Ascending aorta (tissue), 2 donors: ENCODE results near the gene AKT1S1. TPM values are rescaled to one million over a fixed set of nuclear protein-coding genes. Genes with fewer than 3 reads are reported as not detected.
A peak's percentile ranks its signal among the peaks of the same experiment; 100 is the strongest.

Experiments used
- DNase-seq, 2 donors: peaks; one replicate each; pipeline ENCODE4 v3.0.0-alpha.2; 2019; ENCODE audit warnings: low spot score in 2 of 2
- H3K27ac ChIP-seq, 2 donors: fragments of 200-600 bp; sonication (generic); one replicate each; pipeline ENCODE4 v1.5.1; 2016 to 2017; ENCODE audit warnings: mild to moderate bottlenecking in 1 of 2
- H3K27me3 ChIP-seq: fragments of 200-600 bp; sonication (generic); one replicate; pipeline ENCODE4 v1.5.1; 2017
- H3K36me3 ChIP-seq, 2 donors: fragments of 200-600 bp; sonication (generic); one replicate each; pipeline ENCODE4 v1.5.1; 2016
- H3K4me1 ChIP-seq, 2 donors: fragments of 200-600 bp; sonication (generic); one replicate each; pipeline ENCODE4 v1.5.1; 2016 to 2017; ENCODE audit warnings: mild to moderate bottlenecking in 1 of 2
- H3K4me3 ChIP-seq, 2 donors: fragments of 200-600 bp; sonication (generic); one replicate each; pipeline ENCODE4 v1.5.1; 2016 to 2017; ENCODE audit warnings: mild to moderate bottlenecking in 1 of 2
- H3K9me3 ChIP-seq, 2 donors: fragments of 200-600 bp; sonication (generic); one replicate each; pipeline ENCODE4 v1.5.1; 2016
- CTCF ChIP-seq, 3 experiments: fragments of 200-600 bp in 2 of 3; fragments of 450-650 bp in 1 of 3; sonication (generic) in 2 of 3; IDR thresholded peaks; one replicate each; pipeline ENCODE4 v1.5.1; 2016 to 2019; ENCODE audit warnings: antibody characterized with exemption in 3 of 3, mild to moderate bottlenecking in 1 of 3, moderate library complexity in 1 of 3
- intact Hi-C: fragments of 100-400 bp; cut with DNase I; formaldehyde crosslinking; loops from one replicate; pipeline ENCODE4 v1.15.1; 2023
- total RNA-seq: library from RNA; depleted of rRNA; stranded (reverse); fragments of >200 nt; gene quantifications from one replicate; pipeline ENCODE4 v1.1.0, GENCODE V29; 2016

AKT1S1 gene
- total RNA-seq, 1 donor from 2014 or later, result 12.8 TPM

GRCh38 chr19:49916839-49917733, 39.9 kb upstream of the AKT1S1 start:
- no peak for TF ChIP-seq CTCF (IDR thresholded peaks at IDR 0.05)
- Histone ChIP-seq H3K27me3 (no peaks in the 10 kb centered on the region), H3K4me1 (no peaks in the 10 kb centered on the region), H3K27ac (no peak overlapping the region), H3K4me3 (no peak overlapping the region), H3K36me3 (peaks cover 10 to 54% of the 10 kb centered on the region in 2 donors), H3K9me3 (no peaks in the 10 kb centered on the region)
- intact Hi-C loops, result no loop called here
- no peak for DNase-seq

GRCh38 chr19:49915271-49915670, 38.1 kb upstream of the AKT1S1 start:
- no peak for DNase-seq
- no peak overlapping the region for H3K4me3 ChIP-seq
- no peaks in the 10 kb centered on the region for H3K27me3 ChIP-seq
- H3K36me3 ChIP-seq, result peaks cover 5 to 39% of the 10 kb centered on the region in 2 donors
- peaks cover 7 to 10% of the 10 kb centered on the region in 2 donors for H3K4me1 ChIP-seq
- H3K27ac ChIP-seq, result no peak overlapping the region
- intact Hi-C loops, result no loop called here
- H3K9me3 ChIP-seq, result no peaks in the 10 kb centered on the region
- no peak for TF ChIP-seq CTCF (IDR thresholded peaks at IDR 0.05)

GRCh38 chr19:49913720-49914119, 36.6 kb upstream of the AKT1S1 start:
- no peak overlapping the region for H3K27ac ChIP-seq
- DNase-seq, result no peak
- no peaks in the 10 kb centered on the region for H3K27me3 ChIP-seq
- TF ChIP-seq CTCF (IDR thresholded peaks at IDR 0.05), result no peak
- H3K36me3 ChIP-seq, result peaks cover 13 to 46% of the 10 kb centered on the region in 2 donors
- no peaks in the 10 kb centered on the region for H3K9me3 ChIP-seq
- H3K4me1 ChIP-seq, result peaks cover 7 to 10% of the 10 kb centered on the region in 2 donors
- no peak overlapping the region for H3K4me3 ChIP-seq
- intact Hi-C loops, result no loop called here

GRCh38 chr19:49912965-49913685, 36.0 kb upstream of the AKT1S1 start:
- peak overlapping the region in 1 of 2 donors; percentile 73 for H3K27ac ChIP-seq

More at GRCh38 chr19:49912965-49913685, 36.0 kb upstream of the AKT1S1 start:
- H3K4me1 ChIP-seq, result peaks cover 7 to 10% of the 10 kb centered on the region in 2 donors
- peaks cover 18 to 47% of the 10 kb centered on the region in 2 donors for H3K36me3 ChIP-seq
- DNase-seq, result no peak
- intact Hi-C loops, result no loop called here
- no peaks in the 10 kb centered on the region for H3K9me3 ChIP-seq
- no peak overlapping the region for H3K4me3 ChIP-seq
- H3K27me3 ChIP-seq, result no peaks in the 10 kb centered on the region
- no peak for TF ChIP-seq CTCF (IDR thresholded peaks at IDR 0.05)
